ENCODE measurements around the gene LINC01488.

- TF ChIP-seq CTCF (IDR thresholded peaks at IDR 0.05) (no peak), POLR2A (IDR thresholded peaks at IDR 0.05) (no peak)
Measured at GRCh38 chr11:69499186-69499917, 17.9 kb downstream of the LINC01488 start.

All from breast epithelium (tissue), 3 donors.